NCI-H345 (cell line): ENCODE results near the gene FOXO4.

Experiments used
- DNase-seq: peaks from one replicate; lab custom pipeline; 2025; lab: John Stamatoyannopoulos, UW

The FOXO4 gene

DNA sequence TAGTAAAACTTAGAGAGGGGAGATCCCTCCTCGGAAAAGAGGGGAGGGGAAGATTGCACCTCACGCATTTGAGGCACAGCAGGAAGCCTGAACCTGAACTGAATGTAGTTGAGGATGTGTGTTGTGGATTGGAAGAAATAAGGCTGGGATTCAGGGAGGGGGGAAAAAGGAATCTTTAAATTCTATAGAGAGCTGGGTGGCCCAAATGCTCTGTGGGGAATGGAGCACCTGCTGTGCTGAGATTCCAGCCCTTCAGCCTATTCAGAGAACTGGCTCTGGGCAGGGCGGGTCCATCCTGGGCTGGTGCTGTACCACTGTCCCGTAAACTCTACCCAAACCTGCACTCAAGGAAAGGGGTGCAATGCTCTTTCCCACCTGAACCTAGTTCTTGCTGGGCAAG lies 4.1 kb downstream of the FOXO4 start:
- DNase-seq = no peak

DNA sequence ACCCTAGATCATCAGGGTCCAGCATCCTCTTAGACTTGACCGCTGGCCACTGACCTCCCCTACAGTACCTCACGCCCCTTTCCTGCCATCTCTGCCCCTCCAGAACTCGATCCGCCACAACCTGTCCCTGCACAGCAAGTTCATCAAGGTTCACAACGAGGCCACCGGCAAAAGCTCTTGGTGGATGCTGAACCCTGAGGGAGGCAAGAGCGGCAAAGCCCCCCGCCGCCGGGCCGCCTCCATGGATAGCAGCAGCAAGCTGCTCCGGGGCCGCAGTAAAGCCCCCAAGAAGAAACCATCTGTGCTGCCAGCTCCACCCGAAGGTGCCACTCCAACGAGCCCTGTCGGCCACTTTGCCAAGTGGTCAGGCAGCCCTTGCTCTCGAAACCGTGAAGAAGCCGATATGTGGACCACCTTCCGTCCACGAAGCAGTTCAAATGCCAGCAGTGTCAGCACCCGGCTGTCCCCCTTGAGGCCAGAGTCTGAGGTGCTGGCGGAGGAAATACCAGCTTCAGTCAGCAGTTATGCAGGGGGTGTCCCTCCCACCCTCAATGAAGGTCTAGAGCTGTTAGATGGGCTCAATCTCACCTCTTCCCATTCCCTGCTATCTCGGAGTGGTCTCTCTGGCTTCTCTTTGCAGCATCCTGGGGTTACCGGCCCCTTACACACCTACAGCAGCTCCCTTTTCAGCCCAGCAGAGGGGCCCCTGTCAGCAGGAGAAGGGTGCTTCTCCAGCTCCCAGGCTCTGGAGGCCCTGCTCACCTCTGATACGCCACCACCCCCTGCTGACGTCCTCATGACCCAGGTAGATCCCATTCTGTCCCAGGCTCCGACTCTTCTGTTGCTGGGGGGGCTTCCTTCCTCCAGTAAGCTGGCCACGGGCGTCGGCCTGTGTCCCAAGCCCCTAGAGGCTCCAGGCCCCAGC lies 5.2 kb downstream of the FOXO4 start:
- DNase-seq = no peak

DNA sequence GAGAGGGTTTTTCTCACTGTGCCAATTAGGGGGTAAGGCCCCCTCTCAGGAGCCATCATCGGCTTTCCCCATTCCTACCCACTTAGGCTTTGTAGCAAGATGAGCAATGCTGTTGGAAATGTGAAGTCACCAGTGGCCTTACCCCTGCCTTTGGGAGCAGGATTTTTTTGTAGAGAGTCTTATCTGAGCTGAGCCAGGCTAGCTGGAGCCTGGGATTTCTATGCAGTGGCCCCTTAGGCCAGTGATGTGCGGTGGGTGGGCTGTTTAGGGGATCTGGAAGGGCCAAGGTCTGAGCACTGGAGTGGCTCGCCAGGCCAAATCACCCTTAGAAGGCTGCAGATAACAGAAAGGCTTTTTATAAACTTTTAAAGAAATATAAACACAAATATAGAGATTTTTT lies 6.6 kb downstream of the FOXO4 start:
- no peak for DNase-seq

DNA sequence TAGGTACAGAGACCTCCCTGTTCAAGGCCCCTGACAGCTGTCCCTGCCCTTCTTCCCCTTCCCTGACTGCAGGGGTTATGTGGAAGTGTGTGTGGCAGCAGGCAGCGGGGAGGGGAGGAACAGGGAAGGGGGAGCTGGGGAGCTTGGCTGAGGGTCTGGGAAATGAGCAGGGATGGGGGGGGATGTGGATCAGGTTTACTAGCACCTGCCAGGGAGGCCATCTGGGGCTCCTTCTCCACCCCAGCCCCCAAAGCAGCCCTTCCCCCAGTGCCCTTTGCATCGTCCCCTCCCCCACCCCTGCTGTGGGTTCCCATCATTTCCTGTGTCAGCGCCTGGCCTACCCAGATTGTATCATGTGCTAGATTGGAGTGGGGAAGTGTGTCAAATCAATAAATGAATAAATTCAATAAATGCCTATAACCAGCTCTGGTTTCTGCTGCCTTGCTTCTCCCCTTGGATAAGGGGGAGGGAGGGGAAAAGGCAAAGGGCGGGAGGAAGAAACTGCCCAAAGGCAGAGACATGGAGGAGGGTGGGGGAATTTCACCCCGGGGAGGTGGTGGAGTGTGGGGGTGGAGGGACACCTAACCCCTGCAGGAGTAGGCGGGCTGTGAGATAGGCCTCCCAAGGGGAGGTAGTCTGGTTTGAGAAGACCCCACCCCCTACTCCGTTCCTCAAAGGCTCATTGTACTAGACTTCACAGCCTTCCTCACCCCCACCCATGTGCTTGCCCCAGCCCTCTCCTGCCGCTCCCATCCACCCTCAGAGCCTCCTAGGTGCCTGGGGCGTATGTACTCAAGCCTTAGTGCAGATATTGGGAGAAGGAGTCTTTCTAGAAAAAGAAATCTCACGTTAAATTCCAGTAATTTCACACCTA lies 7.7 kb downstream of the FOXO4 start:
- DNase-seq = no peak

DNA sequence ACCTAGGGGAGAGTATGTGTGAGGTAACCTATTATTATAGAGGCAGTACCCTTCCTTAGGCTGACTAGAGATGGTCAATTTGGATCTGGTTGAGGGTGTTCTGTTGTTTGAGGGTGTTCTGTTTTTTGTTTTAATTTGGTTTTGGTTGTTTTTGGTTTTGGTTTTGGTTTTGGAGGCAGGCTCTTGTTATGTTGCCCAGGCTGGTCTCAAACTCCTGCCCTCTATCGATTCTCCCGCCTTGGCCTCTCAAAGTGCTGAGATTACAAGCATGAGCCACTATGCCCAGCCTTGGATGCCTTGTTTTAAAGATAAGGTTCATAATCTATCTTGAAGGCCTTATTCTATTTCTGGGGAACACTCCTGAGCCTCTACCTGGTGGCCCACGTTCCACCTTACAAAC lies 10.0 kb downstream of the FOXO4 start:
- no peak for DNase-seq

DNA sequence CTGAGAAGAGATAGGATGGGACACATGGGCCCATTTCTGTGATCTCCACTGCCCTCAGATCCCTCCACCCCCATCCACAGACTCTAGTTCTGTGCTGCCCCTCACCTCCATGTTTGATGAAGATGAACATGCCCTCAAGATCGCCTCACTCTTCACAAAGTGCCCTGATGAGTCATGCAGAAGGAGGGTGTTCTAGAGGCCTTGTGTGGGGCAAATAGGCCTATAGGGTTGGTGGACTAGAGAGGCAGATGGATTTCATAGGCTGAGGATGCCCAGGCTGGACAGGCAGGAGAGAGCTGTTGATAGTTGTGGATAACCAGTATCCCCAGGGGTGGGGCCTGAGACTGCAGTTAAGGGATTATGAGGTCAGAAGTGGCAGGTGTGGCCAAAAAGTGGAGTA lies 10.8 kb downstream of the FOXO4 start, which contains the start of gene CXorf65:
Gene CXorf65 (minus strand): TSS at position 314 of the 400 bp plus-strand sequence. CDS start 184 bp downstream, at position 130.
- DNase-seq = no peak

DNA sequence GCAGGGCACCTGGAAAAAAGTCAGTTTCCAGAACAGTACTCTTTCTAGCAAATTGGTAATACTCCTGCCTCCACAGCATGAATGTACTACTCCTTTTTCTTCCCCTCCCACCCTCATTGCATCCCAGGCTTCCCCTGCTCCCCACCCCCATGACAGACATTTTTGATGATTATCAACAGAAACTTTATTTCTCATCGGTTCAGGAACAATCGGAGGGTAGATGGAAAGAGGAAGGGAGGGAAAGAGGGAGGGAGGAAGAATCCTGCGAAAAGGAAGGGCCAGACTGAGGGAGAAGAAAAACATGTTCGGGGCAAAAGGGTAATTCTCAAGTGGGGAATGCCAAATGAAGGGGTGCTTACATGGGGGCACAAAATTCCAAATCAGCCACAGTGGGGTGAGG lies 11.6 kb downstream of the FOXO4 start:
- DNase-seq = no peak

DNA sequence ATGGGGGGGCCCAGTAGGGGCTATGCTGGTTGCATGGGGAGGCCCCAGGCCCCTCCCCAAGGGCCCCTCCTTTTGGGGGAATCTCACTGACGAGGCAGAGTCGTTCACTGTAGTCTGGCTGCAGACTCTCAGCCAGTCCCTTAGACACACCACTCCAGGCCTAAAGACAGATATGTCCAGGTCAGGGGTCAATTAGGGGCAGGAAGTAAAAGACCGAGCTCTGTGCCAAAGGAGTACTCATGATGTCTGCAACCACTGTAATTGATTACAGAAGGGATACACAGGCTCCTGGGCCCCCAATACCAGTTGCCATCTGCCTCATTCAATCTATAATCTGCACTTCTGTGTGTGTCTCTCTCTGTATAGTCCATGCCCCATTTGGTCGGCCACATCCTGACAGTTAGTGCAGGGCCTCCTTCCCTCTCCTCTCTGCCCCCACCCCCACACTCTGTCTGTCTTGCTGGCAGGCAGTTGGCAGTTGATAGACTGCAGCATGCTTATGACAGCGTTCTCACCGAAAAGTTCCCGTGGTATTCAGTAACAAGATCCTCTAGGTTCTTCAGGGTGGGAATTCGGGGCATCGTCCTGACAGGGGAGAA lies 12.2 kb downstream of the FOXO4 start:
- no peak for DNase-seq

DNA sequence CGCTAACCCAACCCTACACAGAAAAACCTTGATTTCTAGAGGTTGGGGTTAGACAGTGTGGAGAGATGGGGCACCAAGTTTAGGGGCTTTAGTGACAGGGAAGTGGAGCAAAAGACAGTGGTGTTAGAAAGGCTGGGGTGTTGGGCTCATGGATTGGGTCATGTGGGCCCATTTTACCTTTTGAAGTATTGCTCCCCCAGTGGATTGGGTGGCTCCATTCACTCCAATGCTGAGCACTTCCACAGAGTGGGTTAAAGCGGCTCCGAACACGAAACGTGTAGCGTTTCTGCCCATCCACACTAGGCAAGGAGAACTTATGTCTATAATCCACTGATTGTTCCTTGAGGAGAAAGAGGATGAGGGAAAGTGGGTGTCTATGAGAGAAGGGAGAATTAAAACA lies 13.4 kb downstream of the FOXO4 start:
- no peak for DNase-seq

DNA sequence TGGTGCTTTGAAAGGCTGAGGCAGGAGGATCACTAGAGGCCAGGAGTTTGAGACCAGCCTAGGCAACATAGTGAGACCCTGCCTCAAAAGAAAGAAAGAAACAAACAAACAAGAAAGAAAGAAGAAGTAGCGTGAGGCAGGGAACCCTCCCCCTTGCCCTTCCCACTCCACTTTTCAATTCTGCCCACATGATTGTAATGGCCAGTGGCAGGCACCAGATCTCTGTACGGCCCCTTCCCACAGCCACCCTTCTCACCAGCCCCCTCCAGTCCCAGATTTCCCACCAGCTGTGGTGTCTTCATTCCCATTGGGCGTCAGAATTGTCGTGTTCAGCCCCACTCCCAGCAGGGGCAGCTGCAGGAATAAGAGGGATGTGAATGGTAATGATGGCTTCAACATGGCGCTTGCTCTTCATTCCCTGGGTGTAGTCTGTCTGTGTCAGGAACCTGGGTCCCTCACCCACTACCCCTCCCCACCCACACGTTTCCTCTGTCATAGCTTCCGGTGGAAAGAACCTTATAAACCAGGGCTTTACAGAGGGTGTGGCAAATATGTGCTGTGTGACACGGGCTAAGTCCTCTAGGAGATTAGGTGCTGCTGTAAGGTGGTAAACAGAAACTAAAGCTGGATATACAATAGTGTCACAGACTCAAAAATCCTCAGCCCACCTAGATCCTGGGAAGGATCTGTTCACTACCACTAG lies 15.6 kb downstream of the FOXO4 start, which contains the start of gene IL2RG:
Gene IL2RG (minus strand): TSS at position 437 of the 703 bp plus-strand sequence. CDS start 38 bp downstream, at position 399.
- no peak for DNase-seq

DNA sequence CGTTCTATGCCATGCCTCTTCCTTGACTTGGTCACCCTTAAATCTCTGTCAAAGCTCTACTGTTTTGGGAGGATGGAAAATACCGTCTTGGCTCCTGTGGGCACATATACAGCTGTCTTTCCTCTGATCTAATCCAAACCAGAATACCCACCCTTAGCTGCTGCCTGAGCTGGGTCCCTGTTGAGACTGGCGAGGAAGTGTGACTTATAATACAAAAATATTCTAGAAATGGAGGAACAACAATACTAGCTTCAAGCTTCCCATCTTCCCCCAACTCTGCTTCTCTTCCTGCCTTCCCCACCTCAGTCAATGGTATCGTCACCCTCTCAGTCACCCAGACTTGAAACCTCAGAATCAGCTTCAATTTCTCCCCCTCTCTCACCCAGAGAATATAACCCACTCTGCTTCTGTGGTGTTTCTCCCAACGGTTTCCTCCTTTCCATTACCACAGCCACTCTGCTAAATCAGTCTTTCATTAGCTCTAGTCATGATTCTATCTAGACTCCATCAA lies 16.3 kb downstream of the FOXO4 start:
- DNase-seq = no peak

DNA sequence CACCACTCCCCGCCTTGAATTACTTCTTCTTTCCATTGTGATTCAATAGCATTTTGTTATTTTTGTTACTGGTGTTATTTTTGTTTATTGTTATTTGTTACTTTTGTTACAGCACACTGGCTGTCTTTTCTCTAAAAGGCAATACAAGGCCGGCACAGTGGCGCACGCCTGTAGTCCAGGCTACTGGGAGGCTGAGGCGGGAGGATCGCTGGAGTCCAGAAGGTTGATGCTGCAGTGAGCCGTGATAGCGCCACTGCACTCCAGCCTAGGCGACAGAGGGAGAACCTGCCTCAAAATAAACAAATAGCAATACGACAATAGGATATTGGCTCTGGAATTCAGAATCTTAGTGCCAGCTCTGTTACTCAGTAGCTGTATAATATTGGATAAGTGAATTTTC lies 21.7 kb downstream of the FOXO4 start:
- no peak for DNase-seq

DNA sequence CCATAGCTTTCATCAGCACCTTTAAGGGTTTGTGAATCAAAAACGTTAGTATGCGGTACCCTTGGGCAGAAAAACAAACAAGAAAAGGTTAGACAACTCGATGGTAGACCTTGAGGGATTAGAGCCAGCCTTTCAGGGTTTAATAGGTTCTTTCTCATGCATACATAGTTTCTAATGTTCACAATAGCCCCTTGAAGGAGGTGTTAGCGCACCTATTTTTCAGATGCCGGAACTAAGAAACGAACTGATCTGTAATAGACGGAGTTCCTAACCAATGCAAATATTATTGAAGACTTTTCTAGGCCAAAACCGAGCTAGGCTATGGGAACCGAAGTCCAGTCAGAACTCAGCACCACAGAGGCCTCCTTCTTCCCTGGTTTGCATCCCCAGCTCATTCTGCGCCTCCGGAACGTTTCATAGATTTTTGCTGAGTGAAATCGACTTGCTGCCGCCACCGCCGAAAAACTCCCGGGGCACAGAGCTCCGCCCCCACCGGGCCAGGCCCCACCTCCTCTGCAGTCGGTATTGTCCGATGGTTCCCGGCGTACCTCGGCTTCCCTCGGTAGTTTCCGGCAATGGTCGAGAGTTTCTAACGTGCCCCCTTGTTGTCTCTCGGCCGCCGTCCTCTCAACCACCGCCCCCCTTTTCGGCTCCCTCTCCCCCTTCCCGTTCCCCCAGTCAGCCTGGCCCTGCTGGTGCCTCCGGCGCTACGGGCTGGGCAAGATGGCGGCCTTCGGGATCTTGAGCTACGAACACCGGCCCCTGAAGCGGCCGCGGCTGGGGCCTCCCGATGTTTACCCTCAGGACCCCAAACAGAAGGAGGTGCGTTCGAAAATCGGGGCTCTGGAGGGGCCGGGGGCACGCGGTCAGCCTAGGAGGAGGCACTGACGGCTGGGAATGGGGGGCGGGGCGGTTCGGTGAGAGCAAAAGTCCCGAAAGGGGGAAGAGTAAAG lies 22.7 kb downstream of the FOXO4 start, which contains the start of gene MED12:
Gene MED12 (plus strand): TSS at position 565 of the 953 bp plus-strand sequence. CDS start 159 bp downstream, at position 724.
- DNase-seq = peak; percentile 81

DNA sequence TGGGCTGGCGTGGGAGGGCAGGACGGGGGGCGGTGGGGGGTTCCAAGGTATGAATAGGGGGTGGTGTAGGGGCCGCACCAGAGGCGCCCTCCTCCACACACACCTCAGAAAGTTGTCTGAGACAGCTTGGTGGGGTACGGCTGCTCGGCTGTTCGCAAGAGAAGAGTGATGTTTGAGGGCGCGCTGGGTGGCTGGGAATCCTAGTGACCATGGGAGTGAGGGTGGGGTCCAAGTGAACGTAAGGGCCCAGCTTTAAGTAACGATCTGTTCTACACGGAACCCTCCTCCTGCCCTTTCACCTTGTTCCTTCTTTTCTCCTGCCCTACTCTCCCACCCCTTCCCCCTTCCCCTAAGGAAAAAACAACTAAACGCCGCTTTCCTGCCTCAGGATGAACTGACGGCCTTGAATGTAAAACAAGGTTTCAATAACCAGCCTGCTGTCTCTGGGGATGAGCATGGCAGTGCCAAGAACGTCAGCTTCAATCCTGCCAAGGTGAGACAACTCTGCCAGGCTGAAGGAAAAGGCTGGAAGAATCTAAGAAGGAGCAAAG lies 23.4 kb downstream of the FOXO4 start:
- DNase-seq = no peak

DNA sequence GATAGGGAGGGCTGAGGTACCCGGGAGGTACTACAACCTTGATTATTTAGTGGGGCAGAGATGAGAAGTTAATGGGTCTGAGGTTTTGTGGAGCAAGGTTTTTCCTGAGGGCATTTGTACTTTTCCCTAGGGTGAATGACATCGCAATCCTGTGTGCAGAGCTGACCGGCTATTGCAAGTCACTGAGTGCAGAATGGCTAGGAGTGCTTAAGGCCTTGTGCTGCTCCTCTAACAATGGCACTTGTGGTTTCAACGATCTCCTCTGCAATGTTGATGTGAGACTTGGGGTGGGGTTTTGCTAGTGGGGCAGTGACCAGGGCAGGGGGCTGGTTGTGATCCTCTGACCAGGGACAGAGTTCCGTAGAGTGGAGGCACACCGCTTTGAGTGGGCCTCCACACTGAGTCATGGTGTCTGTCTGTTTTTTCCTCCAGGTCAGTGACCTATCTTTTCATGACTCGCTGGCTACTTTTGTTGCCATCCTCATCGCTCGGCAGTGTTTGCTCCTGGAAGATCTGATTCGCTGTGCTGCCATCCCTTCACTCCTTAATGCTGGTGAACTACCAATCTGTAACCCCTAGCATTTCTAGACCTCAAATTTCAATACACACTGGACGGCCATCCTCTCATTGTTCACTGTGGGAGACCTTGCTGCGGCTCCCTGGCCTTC lies 32.6 kb downstream of the FOXO4 start:
- no peak for DNase-seq

DNA sequence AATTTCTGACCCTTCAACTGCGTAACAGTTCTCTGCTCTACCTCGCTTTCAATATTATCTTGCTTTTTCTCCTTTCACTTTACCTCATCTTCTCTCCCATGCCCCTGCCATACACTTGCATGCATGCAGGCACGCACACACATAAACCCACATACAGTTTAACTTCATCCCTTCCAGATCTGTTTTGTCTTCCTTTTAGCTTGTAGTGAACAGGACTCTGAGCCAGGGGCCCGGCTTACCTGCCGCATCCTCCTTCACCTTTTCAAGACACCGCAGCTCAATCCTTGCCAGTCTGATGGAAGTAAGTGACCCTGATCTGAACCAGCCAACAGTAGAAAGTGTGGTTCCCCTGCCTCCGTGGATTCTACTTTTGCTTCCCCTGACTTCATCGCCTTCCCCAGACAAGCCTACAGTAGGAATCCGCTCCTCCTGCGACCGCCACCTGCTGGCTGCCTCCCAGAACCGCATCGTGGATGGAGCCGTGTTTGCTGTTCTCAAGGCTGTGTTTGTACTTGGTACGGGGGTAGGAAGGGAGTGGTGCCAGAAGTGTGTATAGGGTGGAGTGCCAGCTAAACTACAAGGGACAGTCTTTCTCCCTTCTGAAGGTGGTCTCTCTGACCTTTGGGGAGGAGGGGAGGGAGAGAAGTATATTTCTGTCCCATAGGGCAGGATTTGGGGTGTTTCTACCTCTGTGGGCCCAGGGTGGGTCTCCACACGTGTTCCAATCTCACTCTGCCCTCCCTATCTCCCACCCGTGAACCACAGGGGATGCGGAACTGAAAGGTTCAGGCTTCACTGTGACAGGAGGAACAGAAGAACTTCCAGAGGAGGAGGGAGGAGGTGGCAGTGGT lies 33.5 kb downstream of the FOXO4 start:
- DNase-seq = peak; percentile 37

DNA sequence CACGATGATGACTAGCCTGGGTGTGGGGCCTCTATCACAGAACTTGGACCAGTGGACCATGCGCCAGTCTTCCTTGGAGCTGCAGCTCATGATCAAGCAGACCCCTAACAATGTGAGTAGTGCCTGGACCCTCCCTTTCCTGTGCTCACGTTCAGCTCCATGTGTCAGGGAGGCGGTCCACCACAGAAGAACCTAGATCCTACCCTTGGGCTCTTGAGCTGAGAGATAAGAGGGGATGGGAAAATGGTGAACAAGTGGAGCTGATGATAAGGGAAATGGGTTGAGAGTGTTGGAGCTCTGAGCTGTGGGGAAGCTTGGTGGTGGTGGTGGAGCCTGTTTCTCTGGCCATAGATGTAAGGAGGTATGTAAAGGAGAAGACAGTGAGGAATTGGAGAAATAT lies 35.9 kb downstream of the FOXO4 start:
- DNase-seq = no peak

DNA sequence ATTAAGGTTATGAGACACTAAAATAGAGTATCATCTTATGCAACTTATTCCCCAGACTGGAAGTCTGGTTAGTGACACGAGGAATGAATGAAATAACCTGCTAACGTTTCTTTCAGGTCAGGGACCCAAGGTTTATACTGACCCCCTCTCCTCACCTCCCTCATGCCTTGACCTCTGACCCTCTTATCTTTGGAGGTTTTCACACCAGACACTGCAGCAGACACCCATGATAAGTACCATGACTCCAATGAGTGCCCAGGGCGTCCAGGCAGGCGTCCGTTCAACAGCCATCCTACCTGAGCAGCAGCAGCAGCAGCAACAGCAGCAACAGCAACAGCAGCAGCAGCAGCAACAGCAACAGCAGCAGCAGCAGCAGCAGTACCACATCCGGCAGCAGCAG lies 44.8 kb downstream of the FOXO4 start:
- no peak for DNase-seq
